IMR-90 (cell line): ENCODE results near the gene KCTD20. TPM values are rescaled to one million over a fixed set of nuclear protein-coding genes. Genes with fewer than 3 reads are reported as not detected.

Experiments used
- ATAC-seq: fragments of 200-7000 bp; cut with Tn5 transposase; 2 replicates; pipeline ENCODE4 v1.9.1; 2020; ENCODE audit warnings: low read depth, mild to moderate bottlenecking, moderate library complexity
- BruUV-seq: library from RNA; stranded (reverse); fragments of 400-500 nt; replicated peaks from 2 replicates; lab custom pipeline; 2021; lab: Mats Ljungman, UMichigan
- CTCF ChIA-PET: fragments of 300-600 bp; formaldehyde crosslinking; extraction: SDS; loops from one replicate; lab custom pipeline; 2021; ENCODE audit warnings: antibody characterized with exemption; lab: Yijun Ruan, JAX
- POLR2A ChIA-PET: fragments of 300-600 bp; sonication (Branson Sonifier 250); formaldehyde crosslinking; loops from one replicate; lab custom pipeline; 2022; ENCODE audit warnings: antibody characterized with exemption; ENCODE audit not compliant: unreplicated experiment; lab: Charles Lee
- DNase-seq: peaks from one replicate; pipeline ENCODE4 v3.0.0; 2013
- H2AFZ ChIP-seq: replicated peaks from 2 replicates; pipeline ENCODE3; 2013; ENCODE audit warnings: low read length, mild to moderate bottlenecking; ENCODE audit not compliant: poor library complexity
- H2AK5ac ChIP-seq: 2 replicates; pipeline ENCODE4 v1.6.1; 2013; ENCODE audit warnings: low read depth, low read length, inconsistent platforms
- H2AK9ac ChIP-seq: replicated peaks from 2 replicates; pipeline ENCODE3; 2013; ENCODE audit warnings: mild to moderate bottlenecking, low read depth, low read length, moderate library complexity; ENCODE audit not compliant: poor library complexity
- H2BK120ac ChIP-seq: 2 replicates; pipeline ENCODE4 v1.6.1; 2013; ENCODE audit warnings: low read depth, low read length, inconsistent platforms
- H2BK15ac ChIP-seq: 3 replicates; pipeline ENCODE4 v1.6.1; 2013; ENCODE audit warnings: low read depth, low read length, inconsistent platforms
- H2BK20ac ChIP-seq: 2 replicates; pipeline ENCODE4 v1.6.1; 2013; ENCODE audit warnings: low read depth, mild to moderate bottlenecking, inconsistent platforms, low read length, moderate library complexity
- H2BK5ac ChIP-seq: 2 replicates; pipeline ENCODE4 v1.6.1; 2013; ENCODE audit warnings: mild to moderate bottlenecking, low read depth, low read length, inconsistent platforms; ENCODE audit not compliant: poor library complexity, severe bottlenecking
- H3K14ac ChIP-seq: replicated peaks from 2 replicates; pipeline ENCODE4 v1.6.1; 2013; ENCODE audit warnings: low read depth, low read length, inconsistent platforms
- H3K18ac ChIP-seq: 2 replicates; pipeline ENCODE4 v1.6.1; 2013; ENCODE audit warnings: low read depth, low read length, control low read depth
- H3K23ac ChIP-seq: 2 replicates; pipeline ENCODE4 v1.6.1; 2013; ENCODE audit warnings: low read depth, low read length, inconsistent platforms
- H3K27ac ChIP-seq: 2 replicates; pipeline ENCODE4 v1.5.1; 2013; ENCODE audit warnings: mild to moderate bottlenecking, control low read depth, low read length; ENCODE audit not compliant: insufficient read depth
- H3K27me3 ChIP-seq: 2 replicates; pipeline ENCODE4 v1.6.1; 2013; ENCODE audit warnings: low read length; ENCODE audit not compliant: control insufficient read depth, insufficient read depth
- H3K36me3 ChIP-seq: 2 replicates; pipeline ENCODE4 v1.6.1; 2013; ENCODE audit warnings: low read length, mixed read lengths; ENCODE audit not compliant: control insufficient read depth, insufficient read depth
- H3K4ac ChIP-seq: 2 replicates; pipeline ENCODE4 v1.6.1; 2013; ENCODE audit warnings: low read depth, low read length, inconsistent platforms
- H3K4me1 ChIP-seq: 2 replicates; pipeline ENCODE4 v1.6.1; 2013; ENCODE audit warnings: low read length, mixed read lengths; ENCODE audit not compliant: control insufficient read depth, insufficient read depth
- H3K4me2 ChIP-seq: 2 replicates; pipeline ENCODE4 v1.6.1; 2013; ENCODE audit warnings: low read depth, mild to moderate bottlenecking, control low read depth, low read length, moderate library complexity
- H3K4me3 ChIP-seq: 2 replicates; pipeline ENCODE4 v1.5.1; 2013; ENCODE audit warnings: low read depth, mild to moderate bottlenecking, control low read depth, low read length, moderate library complexity; ENCODE audit not compliant: insufficient read depth
- H3K56ac ChIP-seq: 2 replicates; pipeline ENCODE4 v1.6.1; 2013; ENCODE audit warnings: low read length, inconsistent platforms; ENCODE audit not compliant: insufficient read depth; ENCODE audit errors: extremely low read depth
- H3K79me1 ChIP-seq, 2 experiments: 2 replicates each; pipeline ENCODE4 v1.6.1; 2013; ENCODE audit warnings: low read length in 2 of 2, inconsistent platforms in 1 of 2, low read depth in 1 of 2
- H3K9ac ChIP-seq: 2 replicates; pipeline ENCODE4 v1.6.1; 2013; ENCODE audit warnings: low read depth, low read length, control low read depth
- H3K9me1 ChIP-seq: 2 replicates; pipeline ENCODE4 v1.6.1; 2013; ENCODE audit warnings: low read length, inconsistent platforms; ENCODE audit not compliant: insufficient read depth
- H3K9me3 ChIP-seq: 2 replicates; pipeline ENCODE4 v1.6.1; 2013; ENCODE audit warnings: low read length; ENCODE audit not compliant: control insufficient read depth, insufficient read depth
- H4K20me1 ChIP-seq: 2 replicates; pipeline ENCODE4 v1.6.1; 2013; ENCODE audit warnings: low read length, inconsistent platforms; ENCODE audit not compliant: insufficient read depth
- H4K5ac ChIP-seq: 2 replicates; pipeline ENCODE4 v1.6.1; 2013; ENCODE audit warnings: mild to moderate bottlenecking, low read depth, low read length, control low read depth
- H4K8ac ChIP-seq, 2 experiments: 2 replicates each; pipeline ENCODE4 v1.6.1; 2013; ENCODE audit warnings: low read depth in 2 of 2, low read length in 2 of 2, control low read depth in 1 of 2, inconsistent platforms in 1 of 2
- H4K91ac ChIP-seq: 2 replicates; pipeline ENCODE4 v1.6.1; 2013; ENCODE audit warnings: low read depth, low read length, inconsistent platforms; ENCODE audit not compliant: insufficient read depth
- FOS ChIP-seq: fragments of 150-350 bp; IDR thresholded peaks from 2 replicates; pipeline ENCODE4 v1.6.1; 2016; ENCODE audit warnings: low read depth, low read length
- WGBS, 2 experiments: methylation state at CpG; one replicate each; pipeline versions ENCODE4 v1.1.5 to v1.1.7; 2013; ENCODE audit warnings: missing lambda C conversion rate in 2 of 2; ENCODE audit not compliant: insufficient read length in 1 of 2; ENCODE audit errors: extremely low coverage in 2 of 2; 5-methylcytosine and 5-hydroxymethylcytosine counted together
- dilution Hi-C: fragments of 300-500 bp; cut with HindIII; formaldehyde crosslinking; loops from one replicate; pipeline ENCODE4 v1.14.3; 2018; ENCODE audit warnings: low sequenced_read_pairs; ENCODE audit not compliant: unreplicated experiment
- in situ Hi-C: fragments of 300-500 bp; cut with MboI; formaldehyde crosslinking; loops from 3 replicates; pipeline ENCODE4 v1.14.3; 2019; ENCODE audit warnings: low sequenced_read_pairs, inconsistent platforms, mixed read lengths
- intact Hi-C: fragments of 100-400 bp; cut with micrococcal nuclease; formaldehyde crosslinking; loops from 2 replicates; pipeline ENCODE4 v1.10.0; 2022
- polyA plus RNA-seq, 3 experiments: library from polyadenylated mRNA; depleted of rRNA; stranded (reverse); fragments of >200 nt; gene quantifications; 2 replicates each; pipeline ENCODE4 v1.2.3, GENCODE V29; 2012; ENCODE audit warnings: low replicate concordance in 1 of 3
- total RNA-seq: library from RNA; depleted of rRNA; stranded (reverse); fragments of >200 nt; gene quantifications from 2 replicates; pipeline ENCODE4 v1.2.3, GENCODE V29; 2012

Gene KCTD20
- total and polyA plus RNA-seq, 2 of the 4 experiments (the other 2 are of a cell fraction), result 55.4 to 150 TPM

- Histone ChIP-seq H4K91ac (no peak overlapping the region), H4K5ac (no peak overlapping the region), H2BK20ac (no peak overlapping the region), H3K9me1 (0 out of 2 replicates have a peak, but pooled peaks cover 4% of the 10 kb centered on the region), H3K36me3 (peaks cover 13% of the 10 kb centered on the region), H3K4me3 (no peak overlapping the region), H2BK120ac (no peak overlapping the region), H3K79me1 (peaks cover 14 to 51% of the 10 kb centered on the region in 2 experiments), H2AK9ac (no peak overlapping the region), H4K8ac (no peak overlapping the region), H3K9ac (no peak overlapping the region), H3K23ac (no peak overlapping the region), H3K14ac (no peak overlapping the region), H3K4ac (no peak overlapping the region), H3K4me1 (peaks cover 5% of the 10 kb centered on the region), H3K27ac (no peak overlapping the region), H3K27me3 (no peaks in the 10 kb centered on the region), H2BK15ac (no peak overlapping the region), H3K56ac (no peak overlapping the region), H2AFZ (no peak overlapping the region), H3K4me2 (no peak overlapping the region), H2BK5ac (no peak overlapping the region), H4K20me1 (peaks cover 3% of the 10 kb centered on the region; the same call in 1 of the 2 replicates), H2AK5ac (no peak overlapping the region), H3K18ac (no peak overlapping the region), H3K9me3 (no peaks in the 10 kb centered on the region)
- ATAC-seq (peak; percentile 57), DNase-seq (no peak)
- no peak for TF ChIP-seq FOS
- intact Hi-C loops (no loop called here), in situ Hi-C loops (no loop called here), dilution Hi-C loops (no loop called here)
- ChIA-PET CTCF (interaction anchor here (0.6 kb wide), 1 partner anchor 23 kb away, joined by 3 read pairs; no protein-coding TSS in a partner anchor), POLR2A (interaction anchor here (0.6 kb wide), 2 partner anchors 71 to 74 kb away, joined by 3 to 7 read pairs; no protein-coding TSS in a partner anchor)
- no TSS peak for BruUV-seq
- WGBS, 2 experiments, result 93% methylated on average over 3 of the region's 6 CpGs; no CpG with 5 or more reads in 1 of the 2 experiments
These were observed 81.2 kb downstream of the KCTD20 start for GRCh38 chr6:36523936-36524499.
